Erythroblast (primary cell): Measurements from ENCODE around the gene LIPE.

Source experiments
- GATA1 ChIP-seq: IDR thresholded peaks from 2 replicates; pipeline ENCODE4 v1.6.1; 2011; ENCODE audit warnings: low read depth, mild to moderate bottlenecking, control low read depth, low read length, moderate library complexity
- POLR2A ChIP-seq: IDR thresholded peaks from 2 replicates; pipeline ENCODE4 v1.6.1; 2011; ENCODE audit warnings: mild to moderate bottlenecking, low read length

GRCh38 chr19:42422092-42422900, 4.9 kb downstream of the LIPE start:
- TF ChIP-seq POLR2A (no peak), GATA1 (no peak)
